ENCODE data around the gene ATRN. TPM values are rescaled to one million over a fixed set of nuclear protein-coding genes. Genes with fewer than 3 reads are reported as not detected.
A peak's percentile ranks its signal among the peaks of the same experiment; 100 is the strongest.

Gene ATRN
- total RNA-seq, 2 experiments from 2014 or later: 5.1 TPM

DNA sequence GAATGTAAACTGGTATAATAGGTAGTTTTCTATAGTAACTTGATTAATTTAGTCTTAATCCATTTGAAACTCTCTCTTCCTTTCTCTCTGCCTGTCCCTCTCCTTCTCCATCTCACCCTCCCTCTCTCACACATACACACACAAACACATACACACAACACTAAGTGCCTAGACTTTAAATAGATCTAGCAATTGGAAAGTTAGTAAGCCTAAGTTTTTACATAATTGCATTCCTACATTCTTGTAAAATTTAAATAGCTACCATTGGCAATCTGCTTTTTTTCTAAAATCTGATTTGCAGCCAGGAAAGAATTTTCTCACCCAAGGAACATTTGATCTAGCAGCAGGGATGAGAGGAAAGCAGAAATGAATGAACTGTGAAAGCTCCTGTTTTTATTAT, 176.7 kb downstream of the ATRN start:
- Mint-ChIP-seq H3K4me1 (ENCODE audit: low read depth) (no peaks in the 10 kb centered on the region), H3K4me3 (no peak overlapping the region), H3K27me3 (ENCODE audit: low read depth) (no peaks in the 10 kb centered on the region), H3K27ac (no peak overlapping the region), H3K36me3 (ENCODE audit: low read depth) (peaks cover 14% of the 10 kb centered on the region), H3K9me3 (peaks cover 2% of the 10 kb centered on the region)
- CTCF ChIA-PET: interaction anchor here (0.9 to 1.0 kb wide), 3 partner anchors 29 to 121 kb away, joined by 3 read pairs; no protein-coding TSS in a partner anchor
- DNase-seq: no peak
- intact Hi-C loops (cut with micrococcal nuclease): no loop called here

DNA sequence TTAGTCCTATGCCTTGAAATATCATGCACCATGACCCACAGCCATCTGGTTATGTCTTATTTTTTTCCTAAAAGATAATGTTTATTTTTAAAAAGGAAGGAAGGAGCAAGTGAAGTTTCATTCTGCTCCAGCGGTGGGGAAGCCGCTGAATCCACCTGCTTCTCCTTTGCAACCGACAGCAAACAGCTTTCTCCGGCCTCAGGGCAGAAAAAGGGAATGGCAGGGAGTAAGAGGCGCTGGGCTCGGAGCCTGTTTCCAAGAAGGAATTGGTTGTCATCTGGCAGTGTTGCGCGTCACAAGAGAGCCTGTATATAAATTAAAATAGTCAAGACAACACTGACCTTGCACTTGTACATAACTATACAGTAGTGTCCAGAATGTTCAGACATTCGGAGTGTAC, 178.1 kb downstream of the ATRN start:
- no peak for DNase-seq
- no peak overlapping the region for H3K27ac Mint-ChIP-seq
- CTCF ChIA-PET: interaction anchor here (0.6 kb wide), 1 partner anchor 377 kb away, joined by 4 read pairs; no protein-coding TSS in a partner anchor
- intact Hi-C loops (cut with micrococcal nuclease): no loop called here
- H3K4me1 Mint-ChIP-seq (ENCODE audit: low read depth): no peaks in the 10 kb centered on the region
- H3K36me3 Mint-ChIP-seq (ENCODE audit: low read depth): peaks cover 14% of the 10 kb centered on the region
- H3K9me3 Mint-ChIP-seq: peaks cover 8% of the 10 kb centered on the region
- H3K4me3 Mint-ChIP-seq: no peak overlapping the region
- H3K27me3 Mint-ChIP-seq (ENCODE audit: low read depth): no peaks in the 10 kb centered on the region

DNA sequence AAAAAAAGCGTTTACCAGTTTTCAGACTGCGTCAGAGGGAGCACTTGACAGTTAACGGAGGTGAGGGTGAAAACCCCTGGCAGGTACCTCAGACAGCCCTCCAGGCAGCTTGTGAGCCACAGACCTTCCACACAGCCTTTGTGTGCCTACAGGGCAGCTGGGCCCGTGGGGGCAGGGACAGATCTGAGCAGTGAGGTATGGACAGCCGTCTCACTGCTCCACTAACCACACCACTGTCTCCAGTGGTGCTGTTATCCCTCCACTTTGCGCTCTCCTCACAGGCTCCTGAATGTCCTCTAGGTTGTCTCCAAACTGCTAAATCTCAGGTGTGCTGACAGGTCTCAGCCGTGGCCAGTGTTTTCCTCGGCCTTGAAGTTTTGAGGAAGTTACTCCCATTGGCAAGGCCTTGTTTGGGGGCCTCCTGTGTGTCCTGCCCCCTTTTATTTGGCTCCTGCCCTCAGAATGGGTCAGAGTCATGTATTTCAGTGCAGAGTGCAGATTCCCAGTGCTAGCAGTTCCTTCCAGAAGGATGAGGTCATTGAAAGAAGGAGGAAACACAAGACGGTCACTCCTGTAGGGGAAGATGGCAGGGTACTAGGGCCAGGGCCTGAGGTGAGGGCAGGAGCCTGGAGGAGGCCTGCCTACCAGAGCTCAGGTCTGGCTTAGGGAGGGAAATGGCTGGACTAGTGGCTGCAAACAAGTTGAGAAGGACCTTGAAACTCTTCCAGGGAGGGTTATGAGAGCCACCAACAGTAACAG, 180.6 kb downstream of the ATRN start:
- no peak overlapping the region for H3K27ac Mint-ChIP-seq
- peaks cover 12% of the 10 kb centered on the region for H3K36me3 Mint-ChIP-seq (ENCODE audit: low read depth)
- no peaks in the 10 kb centered on the region for H3K27me3 Mint-ChIP-seq (ENCODE audit: low read depth)
- CTCF ChIA-PET: no interaction called here
- DNase-seq: no peak
- H3K9me3 Mint-ChIP-seq: peaks cover 8% of the 10 kb centered on the region
- no peak overlapping the region for H3K4me3 Mint-ChIP-seq
- H3K4me1 Mint-ChIP-seq (ENCODE audit: low read depth): no peaks in the 10 kb centered on the region
- intact Hi-C loops (cut with micrococcal nuclease): no loop called here

DNA sequence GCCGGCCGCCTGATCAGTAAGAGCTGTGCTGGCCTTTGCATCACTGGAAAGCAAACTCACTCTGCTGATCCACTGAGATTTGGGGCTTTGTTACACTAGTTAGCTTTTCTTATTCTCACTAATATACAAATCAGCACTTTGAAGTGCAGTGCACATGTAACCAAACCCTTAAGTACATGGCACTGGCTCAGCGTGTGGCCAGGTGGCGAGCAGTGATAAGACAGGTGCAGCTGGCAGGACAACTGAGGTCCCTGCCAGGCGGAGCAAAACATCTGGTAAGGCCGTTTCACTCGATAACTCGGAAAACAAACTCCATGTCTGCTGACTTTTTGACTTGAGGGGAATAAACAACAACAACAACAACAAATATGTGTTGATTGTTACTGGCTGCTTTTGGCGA, 181.4 kb downstream of the ATRN start:
- no peak overlapping the region for H3K27ac Mint-ChIP-seq
- H3K27me3 Mint-ChIP-seq (ENCODE audit: low read depth): no peaks in the 10 kb centered on the region
- CTCF ChIA-PET: no interaction called here

DNA sequence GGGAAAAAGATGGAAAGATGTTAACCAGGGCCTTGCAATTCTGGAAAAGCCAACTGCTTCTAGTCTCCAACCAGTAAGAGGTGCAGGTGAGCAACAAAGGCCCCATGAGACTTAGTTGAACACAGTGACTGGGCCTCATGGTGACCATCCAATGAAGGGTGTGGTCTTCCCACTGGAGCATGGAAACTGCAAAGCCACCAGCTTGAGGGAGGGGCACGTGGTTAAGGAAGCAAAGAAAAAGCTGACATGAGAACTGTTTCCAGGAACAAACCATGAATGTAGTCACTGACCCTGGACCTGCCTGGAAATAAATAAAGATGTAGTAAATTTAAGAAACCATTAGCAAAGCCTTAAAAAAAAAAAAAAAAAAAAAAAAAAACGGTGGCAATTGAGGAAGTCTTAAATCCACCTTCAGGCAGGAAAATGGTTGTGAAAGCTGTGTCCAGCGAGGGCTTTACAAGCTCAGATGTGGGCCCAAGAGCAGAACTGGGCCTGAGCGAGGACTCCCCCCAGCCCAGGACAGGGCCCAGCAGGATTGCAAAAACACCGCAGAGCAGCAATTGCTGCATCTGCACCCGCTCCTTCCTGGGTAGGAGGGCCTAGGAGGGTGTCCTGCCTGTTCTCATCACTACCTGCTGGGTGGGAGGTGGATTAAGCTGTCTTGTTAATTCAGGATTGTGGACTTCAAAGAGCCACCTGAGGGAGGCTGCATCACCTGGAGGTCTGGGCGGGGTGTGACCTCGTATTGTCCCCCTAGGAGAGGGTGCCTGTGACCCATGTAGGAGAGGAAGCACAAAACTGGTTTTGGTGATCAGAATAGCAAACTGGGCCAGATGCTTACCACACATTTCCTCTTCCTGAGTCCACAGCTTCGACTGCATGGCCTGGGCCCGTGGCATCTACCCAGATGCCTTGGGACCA, 182.1 kb downstream of the ATRN start:
- Mint-ChIP-seq H3K9me3 (peaks cover 8% of the 10 kb centered on the region), H3K27ac (no peak overlapping the region), H3K27me3 (ENCODE audit: low read depth) (no peaks in the 10 kb centered on the region), H3K36me3 (ENCODE audit: low read depth) (peaks cover 6% of the 10 kb centered on the region), H3K4me1 (ENCODE audit: low read depth) (no peaks in the 10 kb centered on the region), H3K4me3 (no peak overlapping the region)
- CTCF ChIA-PET: no interaction called here
- DNase-seq: no peak
- intact Hi-C loops (cut with micrococcal nuclease): no loop called here

More for the DNA sequence above, 181.4 kb downstream of the ATRN start:
- Mint-ChIP-seq H3K4me1 (ENCODE audit: low read depth) (no peaks in the 10 kb centered on the region), H3K9me3 (peaks cover 8% of the 10 kb centered on the region), H3K4me3 (no peak overlapping the region), H3K36me3 (ENCODE audit: low read depth) (peaks cover 9% of the 10 kb centered on the region)
- no peak for DNase-seq
- intact Hi-C loops (cut with micrococcal nuclease): no loop called here

DNA sequence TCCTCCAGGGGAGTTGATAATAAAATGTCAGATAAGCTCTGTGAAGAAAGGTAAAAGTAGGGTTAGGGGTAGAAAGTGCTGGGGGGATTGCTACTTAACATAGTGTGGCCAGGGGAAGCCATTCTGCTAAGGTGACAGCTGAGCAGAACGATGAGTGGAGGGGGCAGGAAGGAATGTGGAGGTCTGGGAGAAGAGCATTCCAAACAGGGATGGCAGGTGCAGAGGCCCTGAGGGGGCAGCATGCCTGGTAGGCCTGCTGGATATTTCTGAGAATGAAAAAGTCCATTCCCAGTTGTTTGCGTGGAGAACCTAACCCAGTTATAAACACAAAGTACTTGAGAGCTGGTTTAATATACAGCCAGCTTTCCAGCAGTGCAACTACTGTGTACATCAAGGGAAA, 183.1 kb downstream of the ATRN start:
- DNase-seq: no peak
- intact Hi-C loops (cut with micrococcal nuclease): no loop called here
- Mint-ChIP-seq H3K36me3 (ENCODE audit: low read depth) (peaks cover 3% of the 10 kb centered on the region), H3K4me3 (no peak overlapping the region), H3K27me3 (ENCODE audit: low read depth) (peaks cover 2% of the 10 kb centered on the region), H3K27ac (no peak overlapping the region), H3K9me3 (peaks cover 8% of the 10 kb centered on the region), H3K4me1 (ENCODE audit: low read depth) (peaks cover 2% of the 10 kb centered on the region)
- CTCF ChIA-PET: interaction anchor here (1.0 to 1.2 kb wide), 2 partner anchors 56 to 58 kb away, joined by 3 read pairs; no protein-coding TSS in a partner anchor

DNA sequence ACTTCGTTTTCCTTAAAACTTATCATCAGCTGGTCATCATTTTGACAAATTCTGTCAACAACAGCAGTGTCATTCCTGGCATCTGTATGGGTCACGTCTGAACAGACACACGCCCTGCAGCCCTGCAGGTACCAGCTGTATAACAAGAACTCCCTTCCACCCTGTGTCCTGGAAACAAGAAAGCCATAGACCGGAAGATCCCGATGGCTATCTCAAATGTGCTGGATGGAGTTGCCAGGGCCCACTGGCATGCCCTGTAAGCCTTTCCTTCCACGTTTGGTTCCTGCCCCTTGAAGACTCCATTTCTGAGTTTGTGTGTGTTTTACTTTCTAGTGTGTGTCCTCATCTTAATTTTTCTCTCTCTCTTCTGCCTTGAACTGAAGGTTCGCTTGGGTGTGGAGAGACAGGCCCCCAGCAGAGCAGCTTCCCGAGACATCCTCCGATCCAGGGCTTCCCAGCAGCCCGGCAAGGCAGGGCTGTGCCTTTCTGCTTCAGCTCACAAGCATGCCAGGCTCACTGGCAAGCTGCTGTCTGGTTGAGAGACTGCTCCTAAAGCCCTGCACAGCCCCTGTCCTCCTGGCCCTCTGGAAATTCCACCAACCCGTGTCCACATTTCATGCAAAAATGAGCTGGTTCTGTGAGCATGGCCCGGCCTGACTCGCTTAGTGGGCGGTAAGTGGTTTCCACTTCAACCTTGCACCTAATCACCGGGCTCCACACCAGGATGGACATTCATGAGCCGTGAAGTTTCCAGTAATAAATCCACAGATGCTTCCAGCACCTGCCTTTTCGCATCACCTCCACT, 183.7 kb downstream of the ATRN start:
- CTCF ChIA-PET: interaction anchor here (0.6 to 1.2 kb wide), 3 partner anchors 56 to 412 kb away, joined by 3 read pairs; no protein-coding TSS in a partner anchor
- Mint-ChIP-seq H3K36me3 (ENCODE audit: low read depth) (no peaks in the 10 kb centered on the region), H3K4me1 (ENCODE audit: low read depth) (peaks cover 4% of the 10 kb centered on the region), H3K27ac (no peak overlapping the region), H3K9me3 (peaks cover 8% of the 10 kb centered on the region), H3K4me3 (no peak overlapping the region), H3K27me3 (ENCODE audit: low read depth) (peaks cover 8% of the 10 kb centered on the region)
- no peak for DNase-seq
- intact Hi-C loops (cut with micrococcal nuclease): no loop called here

DNA sequence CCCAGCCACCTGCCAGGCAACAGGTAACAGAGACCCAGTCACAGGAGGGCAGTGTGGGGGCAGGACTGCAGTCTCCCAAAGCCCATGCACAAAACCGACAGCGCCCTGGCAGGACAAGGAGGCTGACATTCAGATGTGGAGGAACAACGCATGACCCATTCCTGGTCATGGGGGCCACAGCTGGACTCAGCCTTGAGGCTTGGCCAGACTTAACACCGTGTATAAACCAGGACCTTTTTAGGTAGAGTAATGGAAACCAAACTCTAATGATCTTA, 184.2 kb downstream of the ATRN start:
- H3K27ac Mint-ChIP-seq: no peak overlapping the region
- peaks cover 4% of the 10 kb centered on the region for H3K4me1 Mint-ChIP-seq (ENCODE audit: low read depth)
- intact Hi-C loops (cut with micrococcal nuclease): no loop called here
- no peak overlapping the region for H3K4me3 Mint-ChIP-seq
- H3K36me3 Mint-ChIP-seq (ENCODE audit: low read depth): no peaks in the 10 kb centered on the region
- peaks cover 8% of the 10 kb centered on the region for H3K9me3 Mint-ChIP-seq
- DNase-seq: no peak
- H3K27me3 Mint-ChIP-seq (ENCODE audit: low read depth): peaks cover 12% of the 10 kb centered on the region
- CTCF ChIA-PET: interaction anchor here (0.6 to 1.2 kb wide), 2 partner anchors 55 to 413 kb away, joined by 3 read pairs; no protein-coding TSS in a partner anchor

DNA sequence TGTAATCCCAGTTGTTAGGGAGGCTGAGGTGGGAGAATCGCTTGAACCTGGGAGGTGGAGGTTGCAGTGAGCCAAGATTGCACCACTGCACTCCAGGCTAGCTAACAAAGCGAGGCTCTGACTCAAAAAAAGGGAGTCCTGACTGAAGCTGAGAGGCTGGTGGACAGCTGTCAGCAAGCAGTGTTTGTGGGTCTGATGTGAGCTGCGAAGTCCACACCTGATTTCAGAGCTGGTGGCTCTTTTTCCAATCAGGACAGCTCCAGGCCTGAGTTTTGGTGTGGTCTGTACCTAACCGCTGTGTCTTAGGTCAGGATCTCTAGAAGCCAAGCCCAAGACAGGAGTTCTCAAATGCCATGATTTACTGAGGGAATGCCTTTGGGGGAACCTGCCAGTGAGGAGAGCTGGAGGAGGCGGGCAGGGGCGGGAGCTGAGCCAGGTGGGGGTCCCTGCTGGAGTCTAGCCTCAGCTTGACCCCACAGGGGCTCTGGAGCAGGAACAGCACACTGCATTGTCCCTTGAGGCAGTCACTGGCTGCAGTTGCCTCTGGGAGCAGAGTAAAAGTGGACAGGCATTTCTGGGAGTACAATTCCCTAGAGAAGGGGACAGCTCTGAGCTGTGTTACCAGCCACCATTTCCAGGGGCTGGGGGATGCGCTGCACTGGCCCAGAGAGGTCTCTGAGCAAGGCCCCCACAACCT, 187.3 kb downstream of the ATRN start:
- intact Hi-C loops (cut with micrococcal nuclease): no loop called here
- no peaks in the 10 kb centered on the region for H3K36me3 Mint-ChIP-seq (ENCODE audit: low read depth)
- peaks cover 4% of the 10 kb centered on the region for H3K9me3 Mint-ChIP-seq

DNA sequence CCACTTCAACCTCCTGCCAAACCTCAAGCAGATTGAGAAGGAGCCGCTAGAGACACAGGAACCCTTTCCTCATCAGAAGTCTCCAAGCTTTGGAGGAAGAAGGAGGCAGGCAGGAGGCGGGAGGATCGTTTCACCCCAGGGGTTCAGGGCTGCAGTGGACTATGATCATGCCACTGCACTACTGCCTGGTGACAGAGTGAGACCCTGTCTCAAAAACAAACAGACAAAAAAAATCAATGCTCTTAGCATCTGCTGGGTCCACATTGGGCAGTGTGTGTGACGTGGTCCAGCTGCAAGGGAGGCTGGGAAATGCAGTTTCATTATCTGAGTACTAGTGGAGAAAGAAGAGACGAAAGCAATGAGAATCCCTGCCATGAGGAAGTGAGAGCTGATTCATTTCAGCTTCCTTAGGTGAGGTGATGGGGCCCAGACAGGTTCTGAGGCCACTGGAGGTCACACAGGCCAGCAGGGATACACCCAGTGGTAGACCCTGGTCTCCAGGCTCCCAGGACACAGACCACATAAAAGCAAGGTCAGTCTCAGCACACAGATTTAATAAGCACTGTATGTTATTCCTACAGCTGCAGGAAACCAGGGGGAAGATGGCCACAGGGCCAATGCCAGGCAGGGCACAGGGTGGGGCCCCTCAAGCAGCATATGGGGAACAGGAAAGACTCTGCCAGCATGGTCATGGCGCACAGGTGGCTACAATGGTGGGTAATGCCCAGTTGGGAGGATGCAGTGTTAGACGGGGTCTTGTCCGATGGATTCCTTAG, 188.1 kb downstream of the ATRN start:
- Mint-ChIP-seq H3K4me3 (no peak overlapping the region), H3K36me3 (ENCODE audit: low read depth) (no peaks in the 10 kb centered on the region), H3K27ac (no peak overlapping the region), H3K27me3 (ENCODE audit: low read depth) (peaks cover 29% of the 10 kb centered on the region), H3K4me1 (ENCODE audit: low read depth) (peaks cover 4% of the 10 kb centered on the region), H3K9me3 (no peaks in the 10 kb centered on the region)
- CTCF ChIA-PET: interaction anchor here (0.7 to 1.0 kb wide), 2 partner anchors 18 to 57 kb away, joined by 3 read pairs; no protein-coding TSS in a partner anchor
- intact Hi-C loops (cut with micrococcal nuclease): no loop called here
- DNase-seq: peak; percentile 45

More for the DNA sequence above, 187.3 kb downstream of the ATRN start:
- Mint-ChIP-seq H3K4me3 (no peak overlapping the region), H3K27me3 (ENCODE audit: low read depth) (peaks cover 29% of the 10 kb centered on the region), H3K4me1 (ENCODE audit: low read depth) (peaks cover 4% of the 10 kb centered on the region), H3K27ac (no peak overlapping the region)
- CTCF ChIA-PET: interaction anchor here (0.7 kb wide), 1 partner anchor 58 kb away, joined by 3 read pairs; no protein-coding TSS in a partner anchor
- DNase-seq: no peak
